SK-N-SH (cell line): ENCODE results near the gene SOX21. TPM values are rescaled to one million over a fixed set of nuclear protein-coding genes. Genes with fewer than 3 reads are reported as not detected.

Experiments used
- CTCF ChIA-PET: fragments of 300-600, 350-600 bp; formaldehyde crosslinking; extraction: SDS; loops from one replicate; lab custom pipeline; 2021; lab: Yijun Ruan, JAX
- POLR2A ChIA-PET: fragments of 350-600 bp; sonication (Branson Sonifier 250); formaldehyde crosslinking; extraction: SDS; loops from one replicate; lab custom pipeline; 2020; ENCODE audit warnings: antibody characterized with exemption, inconsistent platforms; lab: Yijun Ruan, JAX
- DNase-seq: peaks from one replicate; pipeline ENCODE4 v3.0.0; 2012
- H2AFZ ChIP-seq: fragments of 200-600 bp; sonication (generic); 2 replicates; pipeline ENCODE4 v1.8.1; 2016; ENCODE audit warnings: antibody characterized with exemption, mild to moderate bottlenecking, low read depth
- H3F3A ChIP-seq: fragments of 200-600 bp; sonication (generic); replicated peaks from 2 replicates; pipeline ENCODE3; 2016; ENCODE audit warnings: antibody characterized with exemption, mild to moderate bottlenecking; ENCODE audit not compliant: insufficient read depth
- H3K27ac ChIP-seq, 2 experiments: fragments of 200-500 bp in 1 of 2; fragments of 200-600 bp in 1 of 2; sonication (Bioruptor generic) in 1 of 2; sonication (generic), shearing (Covaris generic) in 1 of 2; 2 replicates each; pipeline versions ENCODE4 v1.5.1 to v1.6.1; 2014 to 2016; ENCODE audit warnings: low read depth in 2 of 2, inconsistent platforms in 1 of 2, low read length in 1 of 2, mild to moderate bottlenecking in 1 of 2, mixed read lengths in 1 of 2
- H3K27me3 ChIP-seq: fragments of 200-600 bp; sonication (generic), shearing (Covaris generic); 2 replicates; pipeline ENCODE4 v1.6.1; 2016; ENCODE audit warnings: mixed run types; ENCODE audit not compliant: insufficient read depth
- H3K36me3 ChIP-seq, 2 experiments: fragments of 200-500 bp in 1 of 2; fragments of 200-600 bp in 1 of 2; sonication (Bioruptor generic) in 1 of 2; sonication (generic) in 1 of 2; replicated peaks in 1 of 2; 2 replicates each; pipeline versions ENCODE3 to v1.5.1; 2014 to 2016; ENCODE audit warnings: low read length in 1 of 2, mild to moderate bottlenecking in 1 of 2; ENCODE audit not compliant: insufficient read depth in 2 of 2, control insufficient read depth in 1 of 2
- H3K4me1 ChIP-seq, 2 experiments: fragments of 200-500 bp in 1 of 2; fragments of 200-600 bp in 1 of 2; sonication (Bioruptor generic) in 1 of 2; sonication (generic), shearing (Covaris generic) in 1 of 2; 2 replicates each; pipeline versions ENCODE4 v1.5.1 to v1.6.1; 2014 to 2016; ENCODE audit warnings: low read depth in 1 of 2, low read length in 1 of 2, mixed run types in 1 of 2; ENCODE audit not compliant: insufficient read depth in 2 of 2, control insufficient read depth in 1 of 2
- H3K4me2 ChIP-seq: fragments of 200-600 bp; sonication (generic), shearing (Covaris generic); 2 replicates; pipeline ENCODE4 v1.6.1; 2017; ENCODE audit warnings: mixed run types
- H3K4me3 ChIP-seq, 2 experiments: fragments of 200-500 bp in 1 of 2; fragments of 200-600 bp in 1 of 2; sonication (Bioruptor generic) in 1 of 2; sonication (generic), shearing (Covaris generic) in 1 of 2; 2 replicates each; pipeline versions ENCODE4 v1.5.1 to v1.8.1; 2014 to 2016; ENCODE audit warnings: low read depth in 2 of 2, inconsistent platforms in 1 of 2, low read length in 1 of 2, mild to moderate bottlenecking in 1 of 2, mixed read lengths in 1 of 2, moderate library complexity in 1 of 2
- H3K79me2 ChIP-seq: fragments of 200-600 bp; sonication (generic); 2 replicates; pipeline ENCODE4 v1.8.1; 2017; ENCODE audit warnings: mild to moderate bottlenecking; ENCODE audit not compliant: insufficient read depth
- H3K9ac ChIP-seq: fragments of 200-600 bp; sonication (generic); 2 replicates; pipeline ENCODE4 v1.6.1; 2017; ENCODE audit warnings: mixed run types
- H3K9me2 ChIP-seq: fragments of 200-600 bp; sonication (generic); 2 replicates; pipeline ENCODE4 v1.6.1; 2017; ENCODE audit warnings: mixed run types
- H3K9me3 ChIP-seq: fragments of 200-600 bp; sonication (generic); 2 replicates; pipeline ENCODE4 v1.6.1; 2017; ENCODE audit warnings: mixed run types, mild to moderate bottlenecking, moderate library complexity
- H4K20me1 ChIP-seq: fragments of 200-600 bp; sonication (generic); 2 replicates; pipeline ENCODE4 v1.6.1; 2017; ENCODE audit warnings: mild to moderate bottlenecking, mixed run types; ENCODE audit not compliant: insufficient read depth
- CHD2 ChIP-seq: fragments of 150-350 bp; IDR thresholded peaks from 2 replicates; pipeline ENCODE4 v1.6.1; 2018; ENCODE audit warnings: low read length; ENCODE audit not compliant: partially characterized antibody
- EZH2phosphoT487 ChIP-seq: fragments of 200-600 bp; sonication (generic); IDR thresholded peaks from 2 replicates; pipeline ENCODE4 v1.6.1; 2017; ENCODE audit warnings: low read depth, mixed run types, mild to moderate bottlenecking, antibody characterized with exemption, moderate library complexity, borderline replicate concordance
- FOSL2 ChIP-seq: IDR thresholded peaks from 2 replicates; pipeline ENCODE4 v1.4.0; 2012; ENCODE audit warnings: low read depth, mild to moderate bottlenecking, moderate library complexity, borderline replicate concordance
- FOXJ3 ChIP-seq: sonication (generic); formaldehyde crosslinking; IDR thresholded peaks from 2 replicates; pipeline ENCODE4 v1.5.1; 2020; ENCODE audit warnings: mild to moderate bottlenecking, missing genetic modification reagents
- GATA2 ChIP-seq: sonication (generic); formaldehyde crosslinking; IDR thresholded peaks from 2 replicates; pipeline ENCODE4 v1.5.0; 2020; ENCODE audit warnings: mild to moderate bottlenecking, missing genetic modification reagents
- JUND ChIP-seq: IDR thresholded peaks from 2 replicates; pipeline ENCODE4 v1.4.0; 2012
- MEF2A ChIP-seq: IDR thresholded peaks from 2 replicates; pipeline ENCODE4 v1.4.0; 2012; ENCODE audit warnings: low read depth, borderline replicate concordance
- MXI1 ChIP-seq: IDR thresholded peaks from 2 replicates; pipeline ENCODE4 v1.6.1; 2012; ENCODE audit warnings: mild to moderate bottlenecking, low read depth, low read length, improper control_type of control experiment
- NRF1 ChIP-seq: IDR thresholded peaks from 2 replicates; pipeline ENCODE4 v1.6.1; 2012; ENCODE audit warnings: low read depth, mild to moderate bottlenecking, low read length
- TAF1 ChIP-seq: IDR thresholded peaks from 2 replicates; pipeline ENCODE4 v1.6.1; 2012; ENCODE audit warnings: low read depth, mild to moderate bottlenecking, low read length, moderate library complexity, borderline replicate concordance
- TCF12 ChIP-seq: IDR thresholded peaks from 2 replicates; pipeline ENCODE4 v1.4.0; 2012
- YY1 ChIP-seq: IDR thresholded peaks from 2 replicates; pipeline ENCODE4 v1.4.0; 2012; ENCODE audit warnings: low read depth, mild to moderate bottlenecking
- WGBS: methylation state at CpG from one replicate; pipeline ENCODE4 v1.1.6; 2017; ENCODE audit warnings: low lambda C conversion rate; 5-methylcytosine and 5-hydroxymethylcytosine counted together
- polyA plus RNA-seq, 3 experiments: library from polyadenylated mRNA; depleted of rRNA; stranded (reverse); fragments of >200 nt; gene quantifications; 2 replicates each; pipeline ENCODE4 v1.2.3, GENCODE V29; 2012
- TF ChIP-seq, protein P1 (sequence below): IDR thresholded peaks from 2 replicates; pipeline ENCODE4 v1.4.0; 2012; ENCODE audit warnings: low read depth, borderline replicate concordance
- TF ChIP-seq, protein P2 (sequence below): fragments of 200-600 bp; sonication (generic); IDR thresholded peaks from 2 replicates; pipeline ENCODE4 v1.6.1; 2017; ENCODE audit warnings: antibody characterized with exemption, mild to moderate bottlenecking, moderate library complexity
- TF ChIP-seq, protein P3 (sequence below): IDR thresholded peaks from 2 replicates; pipeline ENCODE4 v1.4.0; 2012; ENCODE audit warnings: low read depth
- TF ChIP-seq, protein P4 (sequence below): fragments of 150-350 bp; IDR thresholded peaks from 2 replicates; pipeline ENCODE4 v1.6.1; 2016; ENCODE audit warnings: mild to moderate bottlenecking, low read depth, low read length
- TF ChIP-seq, protein P5 (sequence below): fragments of 150-350 bp; IDR thresholded peaks from 2 replicates; pipeline ENCODE4 v1.6.1; 2017; ENCODE audit warnings: antibody characterized with exemption, low read length, low read depth, borderline replicate concordance

The SOX21 gene
- polyA plus RNA-seq, 1 of the 3 experiments (the other 2 are of a cell fraction), result not detected

DNA sequence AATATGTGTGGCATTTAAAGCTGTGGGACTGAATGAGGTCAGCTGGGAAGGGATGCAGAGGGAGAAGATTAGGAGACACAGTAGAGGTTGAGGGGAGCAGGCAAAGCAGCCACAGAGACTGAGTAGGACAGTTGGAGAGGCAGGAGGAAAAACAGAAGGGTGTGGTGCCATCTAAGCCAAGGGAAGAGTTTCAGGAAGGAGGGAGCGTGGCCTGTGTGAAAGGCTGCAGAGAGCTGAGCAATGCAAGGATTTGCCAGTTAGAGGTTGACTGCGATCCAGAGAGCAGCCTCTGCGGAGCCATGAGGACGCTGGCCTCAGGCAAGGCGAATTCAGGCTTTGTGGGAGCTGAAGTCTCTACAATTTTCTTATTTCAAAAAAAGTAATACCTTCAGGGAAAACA is 28.9 kb downstream of the SOX21 start:
- no peaks in the 10 kb centered on the region for H3K79me2 ChIP-seq
- no peaks in the 10 kb centered on the region for H3F3A ChIP-seq
- H2AFZ ChIP-seq, result no peak overlapping the region
- no peaks in the 10 kb centered on the region for H3K36me3 ChIP-seq
- no peak overlapping the region for H3K4me2 ChIP-seq
- H3K9me2 ChIP-seq, result no peaks in the 10 kb centered on the region
- 62% methylated on average over 5 of the region's 5 CpGs for WGBS
- H3K4me1 ChIP-seq, result no peaks in the 10 kb centered on the region
- H3K27me3 ChIP-seq, result no peaks in the 10 kb centered on the region; the same call in 1 of the 2 replicates
- no peaks in the 10 kb centered on the region for H3K9me3 ChIP-seq
- CTCF ChIA-PET, result interaction anchor here (4.3 kb wide), 1 partner anchor 9 kb away, joined by 36 read pairs; no protein-coding TSS in a partner anchor
- TF ChIP-seq TAF1 (no peak), NRF1 (no peak), EZH2phosphoT487 (no peak), MXI1 (no peak), MEF2A (no peak), TCF12 (no peak), GATA2 (CRISPR knock-in tag) (no peak)
- TF ChIP-seq, protein P1, sequence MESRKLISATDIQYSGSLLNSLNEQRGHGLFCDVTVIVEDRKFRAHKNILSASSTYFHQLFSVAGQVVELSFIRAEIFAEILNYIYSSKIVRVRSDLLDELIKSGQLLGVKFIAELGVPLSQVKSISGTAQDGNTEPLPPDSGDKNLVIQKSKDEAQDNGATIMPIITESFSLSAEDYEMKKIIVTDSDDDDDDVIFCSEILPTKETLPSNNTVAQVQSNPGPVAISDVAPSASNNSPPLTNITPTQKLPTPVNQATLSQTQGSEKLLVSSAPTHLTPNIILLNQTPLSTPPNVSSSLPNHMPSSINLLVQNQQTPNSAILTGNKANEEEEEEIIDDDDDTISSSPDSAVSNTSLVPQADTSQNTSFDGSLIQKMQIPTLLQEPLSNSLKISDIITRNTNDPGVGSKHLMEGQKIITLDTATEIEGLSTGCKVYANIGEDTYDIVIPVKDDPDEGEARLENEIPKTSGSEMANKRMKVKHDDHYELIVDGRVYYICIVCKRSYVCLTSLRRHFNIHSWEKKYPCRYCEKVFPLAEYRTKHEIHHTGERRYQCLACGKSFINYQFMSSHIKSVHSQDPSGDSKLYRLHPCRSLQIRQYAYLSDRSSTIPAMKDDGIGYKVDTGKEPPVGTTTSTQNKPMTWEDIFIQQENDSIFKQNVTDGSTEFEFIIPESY, result no peak
- TF ChIP-seq, protein P2, sequence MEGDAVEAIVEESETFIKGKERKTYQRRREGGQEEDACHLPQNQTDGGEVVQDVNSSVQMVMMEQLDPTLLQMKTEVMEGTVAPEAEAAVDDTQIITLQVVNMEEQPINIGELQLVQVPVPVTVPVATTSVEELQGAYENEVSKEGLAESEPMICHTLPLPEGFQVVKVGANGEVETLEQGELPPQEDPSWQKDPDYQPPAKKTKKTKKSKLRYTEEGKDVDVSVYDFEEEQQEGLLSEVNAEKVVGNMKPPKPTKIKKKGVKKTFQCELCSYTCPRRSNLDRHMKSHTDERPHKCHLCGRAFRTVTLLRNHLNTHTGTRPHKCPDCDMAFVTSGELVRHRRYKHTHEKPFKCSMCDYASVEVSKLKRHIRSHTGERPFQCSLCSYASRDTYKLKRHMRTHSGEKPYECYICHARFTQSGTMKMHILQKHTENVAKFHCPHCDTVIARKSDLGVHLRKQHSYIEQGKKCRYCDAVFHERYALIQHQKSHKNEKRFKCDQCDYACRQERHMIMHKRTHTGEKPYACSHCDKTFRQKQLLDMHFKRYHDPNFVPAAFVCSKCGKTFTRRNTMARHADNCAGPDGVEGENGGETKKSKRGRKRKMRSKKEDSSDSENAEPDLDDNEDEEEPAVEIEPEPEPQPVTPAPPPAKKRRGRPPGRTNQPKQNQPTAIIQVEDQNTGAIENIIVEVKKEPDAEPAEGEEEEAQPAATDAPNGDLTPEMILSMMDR, result no peak
- TF ChIP-seq, protein P3, sequence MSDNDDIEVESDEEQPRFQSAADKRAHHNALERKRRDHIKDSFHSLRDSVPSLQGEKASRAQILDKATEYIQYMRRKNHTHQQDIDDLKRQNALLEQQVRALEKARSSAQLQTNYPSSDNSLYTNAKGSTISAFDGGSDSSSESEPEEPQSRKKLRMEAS, result no peak
- TF ChIP-seq, all 33 proteins: peak for 0
- Histone ChIP-seq H3K27ac (no peak overlapping the region), H4K20me1 (no peaks in the 10 kb centered on the region), H3K4me3 (no peak overlapping the region), H3K9ac (no peak overlapping the region)
- POLR2A ChIA-PET, result no interaction called here
- no peak for DNase-seq

DNA sequence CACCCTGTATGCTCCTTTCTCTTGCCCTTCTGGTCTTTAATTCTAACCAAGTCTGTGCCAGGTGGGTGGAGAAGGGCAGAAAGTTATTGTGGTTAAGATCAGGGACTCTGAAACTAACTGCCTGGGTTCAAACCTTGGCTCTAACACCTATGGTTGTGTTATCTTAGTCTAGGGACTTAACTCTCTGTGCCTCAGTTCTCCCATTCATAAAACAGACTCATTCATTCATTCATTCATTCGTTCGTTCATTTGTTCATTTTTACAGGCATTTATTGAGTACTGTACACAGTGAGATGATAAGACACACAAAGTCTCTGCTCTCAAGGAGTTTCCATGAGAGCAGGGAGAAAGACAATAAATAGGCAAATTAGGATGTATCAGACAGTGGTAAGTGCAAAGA is 30.1 kb downstream of the SOX21 start:
- Histone ChIP-seq H3K9ac (no peak overlapping the region), H3K4me2 (no peak overlapping the region), H3K79me2 (no peaks in the 10 kb centered on the region), H3K4me3 (no peak overlapping the region), H3K27ac (no peak overlapping the region), H3K9me3 (no peaks in the 10 kb centered on the region), H3K9me2 (no peaks in the 10 kb centered on the region), H3K4me1 (no peaks in the 10 kb centered on the region), H2AFZ (no peak overlapping the region), H4K20me1 (no peaks in the 10 kb centered on the region), H3K27me3 (no peaks in the 10 kb centered on the region; the same call in 1 of the 2 replicates), H3F3A (no peaks in the 10 kb centered on the region), H3K36me3 (no peaks in the 10 kb centered on the region)
- ChIA-PET CTCF (interaction anchor here (0.5 to 1.5 kb wide), 3 partner anchors 22 to 1977 kb away, joined by 3 read pairs; no protein-coding TSS in a partner anchor), POLR2A (no interaction called here)
- DNase-seq, result no peak
- WGBS, result 27% methylated on average over 2 of the region's 2 CpGs
- no peak for TF ChIP-seq FOSL2
- TF ChIP-seq YY1, result no peak
- TF ChIP-seq, protein P3, result no peak
- TF ChIP-seq, protein P4, sequence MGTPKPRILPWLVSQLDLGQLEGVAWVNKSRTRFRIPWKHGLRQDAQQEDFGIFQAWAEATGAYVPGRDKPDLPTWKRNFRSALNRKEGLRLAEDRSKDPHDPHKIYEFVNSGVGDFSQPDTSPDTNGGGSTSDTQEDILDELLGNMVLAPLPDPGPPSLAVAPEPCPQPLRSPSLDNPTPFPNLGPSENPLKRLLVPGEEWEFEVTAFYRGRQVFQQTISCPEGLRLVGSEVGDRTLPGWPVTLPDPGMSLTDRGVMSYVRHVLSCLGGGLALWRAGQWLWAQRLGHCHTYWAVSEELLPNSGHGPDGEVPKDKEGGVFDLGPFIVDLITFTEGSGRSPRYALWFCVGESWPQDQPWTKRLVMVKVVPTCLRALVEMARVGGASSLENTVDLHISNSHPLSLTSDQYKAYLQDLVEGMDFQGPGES, result no peak
- TF ChIP-seq, protein P1, result no peak
- TF ChIP-seq, protein P5, sequence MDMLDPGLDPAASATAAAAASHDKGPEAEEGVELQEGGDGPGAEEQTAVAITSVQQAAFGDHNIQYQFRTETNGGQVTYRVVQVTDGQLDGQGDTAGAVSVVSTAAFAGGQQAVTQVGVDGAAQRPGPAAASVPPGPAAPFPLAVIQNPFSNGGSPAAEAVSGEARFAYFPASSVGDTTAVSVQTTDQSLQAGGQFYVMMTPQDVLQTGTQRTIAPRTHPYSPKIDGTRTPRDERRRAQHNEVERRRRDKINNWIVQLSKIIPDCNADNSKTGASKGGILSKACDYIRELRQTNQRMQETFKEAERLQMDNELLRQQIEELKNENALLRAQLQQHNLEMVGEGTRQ, result no peak
- TF ChIP-seq NRF1, result no peak
- TF ChIP-seq FOXJ3 (CRISPR knock-in tag), result no peak
- TF ChIP-seq JUND, result no peak
- no peak for TF ChIP-seq CHD2
